GM18517 (cell line): ENCODE measurements around the gene YAF2.
"Not testable (repeated sequence)": the region's sequence is repeated elsewhere in the genome, so short reads cannot be mapped to it uniquely, and the experiment has no call there.

Experiments used
- ATAC-seq: cut with Tn5 transposase; IDR thresholded peaks from one replicate; pipeline ENCODE4 v1.9.1; 2021; ENCODE audit warnings: mild to moderate bottlenecking, moderate library complexity; ENCODE audit not compliant: unreplicated experiment

The YAF2 gene

DNA sequence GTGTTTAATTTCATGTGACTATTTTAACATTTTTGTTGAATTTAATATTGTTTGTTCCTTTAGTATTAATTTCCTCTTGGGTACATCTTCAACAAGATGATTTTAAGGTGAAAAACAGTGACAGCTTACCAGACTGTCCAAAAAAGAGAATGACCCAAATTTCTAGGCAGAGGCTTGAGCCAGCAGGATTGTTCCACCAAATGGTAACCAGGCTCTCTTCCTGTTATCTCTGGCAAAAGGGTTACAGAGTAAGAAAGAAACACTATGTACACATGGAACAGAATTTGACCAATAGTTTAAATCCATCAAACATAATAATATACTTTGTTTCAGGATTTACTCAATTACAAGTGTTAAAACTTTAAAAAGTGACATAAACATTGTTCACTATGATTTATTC lies 39.0 kb downstream of the YAF2 start:
- ATAC-seq = no peak

DNA sequence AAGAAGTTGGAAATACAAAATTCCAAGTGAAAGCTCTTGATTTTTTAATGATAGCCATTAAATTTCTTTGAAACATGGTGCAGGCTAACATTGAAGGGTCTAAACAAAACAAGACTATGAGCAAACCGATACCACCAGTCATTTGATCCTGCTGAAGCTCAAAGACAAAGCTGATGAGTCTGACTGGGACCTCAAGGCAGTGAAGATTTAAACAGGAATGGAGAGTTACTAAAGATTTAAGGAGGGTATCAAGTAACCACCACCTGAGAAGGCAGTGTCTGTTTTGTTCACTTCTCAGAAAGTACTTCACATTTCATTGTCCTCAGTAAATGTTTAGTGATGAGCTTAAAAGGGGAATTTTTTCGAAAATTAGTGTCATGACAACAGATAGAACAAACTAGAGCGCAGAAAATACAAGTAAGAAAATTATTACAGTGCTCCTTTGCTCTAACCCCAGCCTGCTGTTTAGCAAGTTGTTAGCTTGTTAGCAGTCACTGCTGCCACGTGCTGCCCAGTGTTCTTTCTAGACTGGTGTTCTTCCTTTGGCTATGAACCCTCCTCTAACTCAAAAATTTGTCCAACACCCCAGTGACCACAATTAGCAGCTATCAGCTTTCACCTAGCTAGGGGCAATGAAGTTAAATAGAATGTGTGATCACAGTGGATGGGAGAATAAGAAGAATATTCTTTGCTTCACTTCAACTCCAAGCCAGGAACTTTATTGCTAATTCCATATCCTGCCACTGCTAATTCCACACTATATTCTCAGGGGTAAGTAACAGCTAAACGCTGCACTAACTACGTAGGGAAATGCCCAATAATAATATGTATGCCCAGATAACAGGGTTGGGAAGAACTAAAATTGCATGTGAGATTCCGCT lies 41.1 kb downstream of the YAF2 start:
- ATAC-seq = no peak

DNA sequence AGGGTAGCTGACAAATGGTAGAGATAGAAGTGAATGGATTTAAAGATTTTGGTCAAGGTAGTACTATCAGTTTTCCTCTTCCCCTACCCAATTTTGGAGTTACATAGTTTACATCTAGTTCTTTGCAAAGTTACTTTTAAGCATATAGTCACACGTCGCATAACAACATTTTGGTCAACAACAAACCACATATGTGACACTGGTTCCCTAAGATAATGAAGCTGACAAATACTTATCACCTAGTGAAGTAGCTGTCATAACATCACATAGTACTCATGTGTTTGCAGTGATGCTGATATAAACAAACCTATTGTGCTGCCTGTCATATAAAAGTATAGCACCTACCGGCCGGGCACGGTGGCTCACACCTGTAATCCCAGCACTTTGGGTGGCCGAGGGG lies 45.4 kb downstream of the YAF2 start:
- ATAC-seq = no peak

DNA sequence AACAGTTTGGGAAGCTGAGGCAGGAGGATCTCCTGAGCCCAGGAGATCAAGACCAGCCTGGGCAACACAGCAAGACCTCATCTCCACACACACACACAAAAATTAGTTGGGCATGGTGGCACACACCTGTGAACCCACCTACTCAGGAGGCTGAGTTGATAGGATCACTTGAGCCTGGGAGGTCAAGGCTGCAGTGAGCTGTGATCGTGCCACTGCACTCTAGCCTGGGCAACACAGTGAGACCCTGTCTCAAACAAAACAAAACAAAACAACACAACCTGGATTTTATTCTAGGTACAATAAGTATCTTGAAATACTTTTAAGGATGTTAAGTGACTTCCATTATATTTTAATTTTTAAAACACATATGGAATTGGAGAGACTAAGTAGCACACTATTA lies 45.8 kb downstream of the YAF2 start:
- no peak for ATAC-seq

DNA sequence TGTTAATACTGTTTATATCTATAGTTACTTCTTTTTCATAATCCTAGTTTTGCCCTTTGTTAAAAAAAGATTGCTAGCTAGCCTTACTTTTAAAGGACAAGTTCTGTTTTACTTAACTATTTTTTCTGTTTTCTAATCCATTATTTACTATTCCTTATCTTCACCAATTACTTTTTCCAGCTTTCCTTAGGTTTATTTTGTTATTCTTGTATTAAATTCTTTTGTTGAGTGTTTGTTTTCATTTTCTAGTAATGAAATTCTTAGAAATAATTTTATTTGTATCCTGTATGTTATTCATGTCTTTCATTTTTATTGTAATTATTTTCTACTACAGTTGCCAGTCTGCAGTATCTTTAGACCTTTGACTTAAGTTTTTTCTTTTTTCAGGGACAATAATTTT lies 47.7 kb downstream of the YAF2 start:
- no peak for ATAC-seq

DNA sequence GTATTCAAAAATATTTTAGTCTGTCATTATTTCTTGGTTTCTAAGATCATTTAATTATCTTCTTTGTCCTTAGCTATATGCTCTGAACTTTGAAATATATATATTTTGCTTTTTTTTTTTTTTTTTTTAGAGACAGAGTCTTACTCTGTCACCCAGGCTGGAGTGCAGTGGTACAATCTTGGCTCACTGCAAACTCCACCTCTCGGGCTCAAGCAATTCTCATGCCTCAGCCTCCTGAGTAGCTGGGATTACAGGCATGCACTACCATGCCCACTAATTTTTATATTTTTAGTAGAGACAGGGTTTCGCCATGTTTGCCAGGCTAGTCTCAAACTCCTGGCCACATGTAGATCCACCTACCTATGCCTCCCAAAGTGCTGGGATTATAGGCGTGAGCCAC lies 49.8 kb downstream of the YAF2 start:
- ATAC-seq = not testable (repeated sequence)

DNA sequence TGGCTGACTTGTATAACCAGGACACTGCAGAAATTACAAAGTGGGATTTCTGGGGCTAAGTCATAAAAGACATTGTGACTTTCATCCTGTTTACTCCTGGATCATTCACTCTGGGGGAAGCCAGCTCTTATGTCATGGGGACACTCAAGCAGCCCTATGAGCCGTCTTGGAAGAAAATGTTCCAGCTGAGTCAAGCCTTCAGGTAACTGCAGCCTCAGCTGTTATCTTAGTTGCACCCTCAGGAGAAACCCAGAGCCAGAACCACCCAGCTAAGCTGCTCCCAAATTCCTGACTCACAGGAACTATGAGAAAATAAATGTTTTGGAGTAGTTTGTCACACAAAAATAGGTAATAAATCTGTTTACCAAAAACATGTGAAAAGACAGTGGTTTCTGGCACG lies 50.2 kb downstream of the YAF2 start:
- ATAC-seq = no peak

DNA sequence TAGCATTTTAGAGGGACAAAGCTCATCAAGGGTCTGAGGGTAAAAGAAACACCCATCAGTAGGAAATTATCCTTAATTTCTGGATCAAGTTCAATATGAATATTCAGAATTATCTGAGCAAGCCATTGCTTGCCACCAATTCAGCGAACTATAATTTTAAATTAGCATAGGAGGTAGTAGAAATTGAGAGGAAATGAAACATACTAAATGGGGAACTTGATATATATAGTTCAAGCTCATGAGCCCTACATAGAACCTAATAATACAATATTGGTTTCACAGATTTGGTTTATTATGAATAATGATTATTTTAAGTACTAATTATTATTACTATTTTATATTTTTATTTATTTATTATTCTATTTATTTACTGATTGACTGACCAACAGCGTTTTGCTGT lies 51.3 kb downstream of the YAF2 start:
- ATAC-seq = peak; percentile 58

DNA sequence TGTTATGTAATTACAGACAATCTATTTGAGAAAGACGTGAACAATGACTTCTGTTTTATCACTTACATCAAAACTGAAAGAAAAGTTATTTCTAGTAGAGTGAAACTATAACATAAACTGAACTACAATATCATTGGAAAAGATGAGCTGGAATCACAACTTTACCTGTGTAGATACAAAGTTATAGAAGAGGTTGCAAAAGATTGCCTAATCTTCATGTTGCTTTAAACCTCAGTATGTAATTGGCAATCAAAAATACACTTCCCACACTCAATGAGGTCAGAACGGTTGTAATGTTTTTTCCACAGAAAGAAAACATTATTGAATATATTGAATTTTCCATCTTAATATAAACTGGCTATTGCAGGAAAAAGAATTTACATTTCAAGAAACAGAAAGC lies 55.7 kb downstream of the YAF2 start:
- ATAC-seq = no peak

DNA sequence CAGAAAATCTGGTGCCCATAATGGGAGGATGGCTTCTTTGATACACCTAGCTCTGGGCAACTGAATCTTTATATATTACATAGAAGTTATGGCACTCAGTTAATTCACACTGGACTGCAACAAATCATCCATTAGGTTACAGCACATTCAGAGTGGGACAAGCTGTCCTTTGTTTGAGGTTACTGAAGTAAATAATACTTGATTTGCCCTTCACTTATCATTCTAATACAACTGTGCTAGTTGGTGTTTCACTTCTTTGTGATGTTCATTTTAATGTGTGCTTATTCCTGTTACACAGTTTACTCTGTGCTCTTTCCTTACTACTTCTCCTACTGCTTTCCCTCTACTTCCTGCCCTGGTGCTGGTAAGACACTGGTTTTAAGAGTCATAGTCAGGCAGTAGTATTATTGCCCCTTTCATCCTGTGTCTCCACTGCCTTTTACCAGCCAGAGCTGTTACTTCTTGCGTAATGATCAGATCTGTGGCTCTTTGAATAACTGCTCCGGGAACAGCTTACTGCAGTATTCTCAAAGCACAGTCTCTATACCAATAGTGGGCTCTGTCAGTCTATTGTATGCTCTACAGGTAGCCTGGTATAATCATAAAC lies 57.0 kb downstream of the YAF2 start:
- ATAC-seq = no peak

DNA sequence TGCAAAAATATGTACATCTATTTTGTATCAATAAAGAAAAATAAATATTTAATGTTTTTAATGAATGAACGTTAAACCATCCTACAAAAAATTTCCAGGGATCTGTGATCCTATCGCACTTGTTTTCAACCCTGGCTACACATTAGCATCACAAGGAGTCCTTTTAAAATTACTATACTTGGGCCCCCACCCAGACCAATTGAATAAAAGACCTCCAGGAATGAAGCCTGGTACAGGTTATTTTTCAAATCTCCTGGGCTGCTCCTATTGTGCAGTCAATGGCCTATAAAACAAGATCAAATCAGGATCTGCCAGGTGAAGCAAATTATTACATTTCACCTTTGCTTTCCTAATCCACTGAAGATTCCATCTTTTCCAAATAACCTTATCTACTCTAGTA lies 59.9 kb downstream of the YAF2 start:
- ATAC-seq = no peak

DNA sequence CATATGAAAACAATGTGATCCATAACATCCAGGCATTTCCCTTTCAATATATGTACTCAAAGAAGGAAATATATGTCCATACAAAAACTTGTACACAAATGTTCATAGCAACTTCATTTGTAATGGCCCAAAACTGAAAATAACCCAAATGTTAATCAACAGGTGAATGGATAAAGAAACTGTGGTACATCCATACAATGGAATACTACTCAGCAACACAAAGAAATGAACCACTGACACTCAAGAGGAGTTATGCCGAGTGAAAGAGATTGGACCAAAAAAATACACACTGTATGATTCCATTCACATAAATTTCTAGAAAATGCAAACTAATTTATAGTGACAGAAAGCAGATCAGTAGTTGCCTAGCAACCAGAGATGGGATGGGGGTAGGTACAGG lies 63.1 kb downstream of the YAF2 start:
- no peak for ATAC-seq

DNA sequence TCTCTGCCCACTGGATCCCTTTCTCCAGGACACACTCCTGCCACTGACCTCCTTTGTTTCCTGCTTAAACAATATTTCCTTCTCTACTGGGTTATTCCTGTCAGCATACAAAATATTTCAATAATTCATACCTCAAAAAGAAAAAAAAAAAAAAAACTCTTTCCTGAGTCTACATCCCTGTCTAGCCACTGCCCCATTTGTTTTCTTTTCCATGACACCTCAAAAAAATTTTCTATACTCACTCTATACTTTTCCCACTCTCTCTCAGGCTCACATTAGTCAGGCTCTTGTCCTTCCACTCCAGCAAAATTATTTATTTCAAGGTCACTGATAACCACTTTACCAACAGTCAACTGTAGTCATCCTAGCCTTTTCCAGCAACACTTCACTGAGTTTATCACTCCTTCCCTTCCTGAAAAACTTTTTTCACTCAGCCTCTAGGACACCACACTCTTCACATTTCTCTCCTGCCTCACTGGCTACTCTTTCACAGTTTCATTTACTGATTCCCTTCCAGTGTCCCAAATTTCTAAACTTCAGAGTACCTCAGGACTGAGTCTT lies 64.0 kb downstream of the YAF2 start:
- ATAC-seq = no peak

DNA sequence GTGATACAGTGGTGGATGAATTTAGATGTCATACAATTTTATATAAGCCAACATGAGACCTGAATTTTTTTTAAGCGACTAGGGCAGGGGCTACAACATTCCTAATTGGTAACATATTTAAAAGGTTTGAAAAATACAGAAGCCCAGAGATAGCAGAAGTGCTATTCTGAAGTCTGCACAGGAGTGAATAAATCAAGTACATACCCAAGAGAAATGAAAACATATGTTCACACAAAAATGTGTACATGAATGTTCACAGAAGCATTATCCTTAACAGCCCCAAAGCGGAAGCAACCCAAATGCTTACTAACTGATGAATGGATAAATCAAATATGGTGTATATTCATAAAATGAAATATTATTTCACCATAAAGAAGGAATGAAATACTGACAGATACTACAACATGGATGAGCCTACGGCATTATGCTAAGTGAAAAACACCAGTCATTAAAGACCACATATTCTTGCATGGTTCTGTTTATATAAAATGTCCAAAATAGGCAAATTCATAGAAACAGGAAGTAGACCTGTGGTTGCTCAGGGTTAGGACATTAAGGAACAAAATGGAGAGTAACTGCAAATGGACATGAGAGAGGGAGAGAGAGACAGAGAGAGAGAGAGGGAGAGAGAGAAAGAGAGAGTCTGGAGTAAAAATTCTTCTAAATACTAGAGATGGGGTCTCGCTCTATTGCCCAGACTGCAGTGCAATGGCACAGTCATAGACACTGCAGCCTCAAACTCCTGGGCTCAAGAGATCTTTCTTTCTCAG lies 65.4 kb downstream of the YAF2 start:
- no peak for ATAC-seq

DNA sequence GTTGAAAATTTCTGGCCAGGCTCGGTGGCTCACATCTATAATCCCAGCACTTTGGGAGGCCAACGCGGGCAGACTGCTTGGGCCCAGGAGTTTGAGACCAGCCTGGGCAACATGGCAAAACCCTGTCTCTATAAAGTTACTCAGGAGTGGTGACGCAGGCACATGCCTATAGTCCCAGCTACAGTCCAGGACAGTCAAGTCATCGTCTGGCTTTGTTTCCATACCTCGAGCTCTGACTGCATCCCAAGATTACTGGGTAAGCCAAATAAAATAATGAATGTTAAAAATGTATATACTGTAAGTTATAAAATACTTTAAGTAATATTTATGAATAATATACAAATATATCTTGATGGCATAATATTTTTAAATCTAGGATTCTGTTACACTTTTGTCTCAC lies 70.3 kb downstream of the YAF2 start:
- no peak for ATAC-seq

DNA sequence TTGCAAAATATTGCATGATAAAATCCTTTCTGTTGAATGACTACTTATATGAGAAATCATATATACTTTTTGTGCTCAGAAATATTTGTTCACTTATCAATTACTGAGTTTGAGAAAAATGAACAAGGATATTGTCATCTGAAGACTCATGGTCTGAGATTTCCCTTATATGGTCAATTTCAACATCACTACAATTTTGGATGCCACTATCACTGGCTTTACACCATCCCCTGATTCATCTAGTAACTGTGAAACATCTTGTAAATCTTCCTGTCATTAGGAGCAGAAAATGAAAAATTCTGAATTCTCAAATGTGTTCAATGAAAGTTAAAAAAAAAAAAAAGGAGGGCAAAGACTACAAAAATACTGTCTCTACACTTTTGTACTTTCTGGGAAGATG lies 71.5 kb downstream of the YAF2 start:
- no peak for ATAC-seq

DNA sequence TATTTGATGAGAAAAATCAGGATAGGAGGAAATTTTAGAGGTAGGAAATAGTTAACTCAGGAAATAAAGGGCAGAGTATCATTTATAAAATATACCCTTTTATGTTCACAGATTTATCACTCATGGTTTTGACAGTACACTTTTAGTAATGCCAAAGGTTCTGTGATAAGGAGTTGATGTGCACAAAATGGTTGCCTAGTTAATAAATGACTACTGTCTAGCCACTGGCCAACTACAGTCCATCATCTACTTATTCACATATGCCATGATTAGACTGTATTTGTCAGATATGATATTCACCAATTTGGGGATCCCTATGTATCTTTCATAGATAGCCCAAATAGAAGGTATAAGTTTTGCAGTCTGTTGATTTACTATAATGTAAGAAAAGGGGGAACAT lies 74.1 kb downstream of the YAF2 start:
- no peak for ATAC-seq

DNA sequence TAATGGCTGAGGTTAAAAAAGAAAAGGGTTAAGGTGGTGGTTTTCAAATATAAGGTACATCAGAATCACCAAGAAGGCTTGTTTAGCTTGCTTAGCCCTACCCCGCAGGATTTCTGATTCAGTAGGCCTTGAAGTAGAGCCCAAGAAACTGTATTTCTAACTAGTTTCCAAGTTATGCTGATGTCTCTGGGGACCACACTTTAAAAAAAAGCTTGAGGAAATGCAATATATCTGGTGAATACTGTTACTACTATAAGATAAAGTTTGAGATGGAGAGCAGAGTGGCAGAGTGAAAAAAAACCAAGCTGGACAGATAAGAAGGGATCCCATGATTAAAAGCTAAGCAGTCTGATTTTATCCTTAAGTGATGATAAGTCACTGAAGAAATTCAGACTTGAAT lies 75.1 kb downstream of the YAF2 start:
- no peak for ATAC-seq

DNA sequence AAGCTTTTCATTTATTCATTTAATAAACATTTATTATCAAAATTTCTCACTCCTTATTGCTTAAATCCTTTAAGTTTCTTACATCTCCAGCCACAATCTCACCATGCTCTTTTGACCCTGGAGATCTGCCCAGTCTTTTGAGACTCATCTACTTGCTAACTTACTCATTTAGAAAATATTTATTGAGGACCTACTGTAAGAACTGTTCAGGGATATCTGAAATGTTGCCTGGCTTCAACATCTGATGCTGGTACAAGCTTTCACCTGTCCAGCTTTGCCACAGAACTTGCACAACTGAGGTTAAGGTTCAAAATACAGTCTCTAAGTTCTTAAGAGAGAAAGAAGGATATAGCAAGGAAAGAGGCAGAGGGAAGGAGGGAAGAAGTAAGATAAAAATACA lies 75.9 kb downstream of the YAF2 start:
- no peak for ATAC-seq

DNA sequence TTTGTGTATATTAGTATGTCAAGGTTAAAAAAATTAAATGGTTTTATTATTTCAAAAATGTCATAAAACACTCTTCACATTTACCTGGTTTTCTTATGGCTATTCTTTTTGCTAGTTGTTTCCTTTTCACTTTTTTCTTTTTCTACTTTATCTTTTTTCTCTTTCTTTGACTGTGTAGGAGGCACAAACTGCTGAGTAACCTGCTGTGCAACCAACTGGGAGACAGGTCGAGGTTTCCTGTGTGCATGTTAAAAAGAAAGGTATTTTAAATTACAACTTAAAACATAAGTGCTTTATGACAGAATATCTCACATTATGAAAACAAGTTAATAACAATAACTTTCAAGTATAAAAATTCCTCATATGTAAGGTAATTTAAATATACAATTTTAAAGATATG lies 76.5 kb downstream of the YAF2 start:
- no peak for ATAC-seq

DNA sequence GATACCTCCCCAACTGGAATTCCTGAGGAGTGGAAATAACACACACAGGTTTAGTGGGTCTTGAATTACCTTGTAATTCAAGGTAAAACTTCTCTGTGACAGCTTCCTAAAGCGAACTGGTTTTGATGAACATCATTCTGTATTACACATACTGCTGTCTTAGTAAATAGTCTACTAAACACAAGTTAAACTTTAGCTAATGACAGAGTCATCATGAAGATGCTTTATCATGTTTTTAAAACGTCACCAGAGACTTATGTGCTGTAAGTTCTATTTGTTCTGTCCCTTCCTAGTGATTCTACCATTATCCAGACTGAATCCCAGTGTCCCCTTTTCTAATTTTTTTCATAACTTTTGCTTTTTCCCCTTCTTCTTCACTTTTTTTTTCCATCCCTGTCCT lies 81.8 kb downstream of the YAF2 start:
- ATAC-seq = no peak
